SK-N-SH (cell line): ENCODE measurements around the gene MEGF6. TPM values are rescaled to one million over a fixed set of nuclear protein-coding genes. Genes with fewer than 3 reads are reported as not detected.

Experiments
- CTCF ChIA-PET: fragments of 300-600, 350-600 bp; formaldehyde crosslinking; extraction: SDS; loops from one replicate; lab custom pipeline; 2021; lab: Yijun Ruan, JAX
- POLR2A ChIA-PET: fragments of 350-600 bp; sonication (Branson Sonifier 250); formaldehyde crosslinking; extraction: SDS; loops from one replicate; lab custom pipeline; 2020; ENCODE audit warnings: antibody characterized with exemption, inconsistent platforms; lab: Yijun Ruan, JAX
- DNase-seq: peaks from one replicate; pipeline ENCODE4 v3.0.0; 2012
- H2AFZ ChIP-seq: fragments of 200-600 bp; sonication (generic); 2 replicates; pipeline ENCODE4 v1.8.1; 2016; ENCODE audit warnings: antibody characterized with exemption, mild to moderate bottlenecking, low read depth
- H3F3A ChIP-seq: fragments of 200-600 bp; sonication (generic); replicated peaks from 2 replicates; pipeline ENCODE3; 2016; ENCODE audit warnings: antibody characterized with exemption, mild to moderate bottlenecking; ENCODE audit not compliant: insufficient read depth
- H3K27ac ChIP-seq, 2 experiments: fragments of 200-500 bp in 1 of 2; fragments of 200-600 bp in 1 of 2; sonication (Bioruptor generic) in 1 of 2; sonication (generic), shearing (Covaris generic) in 1 of 2; 2 replicates each; pipeline versions ENCODE4 v1.5.1 to v1.6.1; 2014 to 2016; ENCODE audit warnings: low read depth in 2 of 2, inconsistent platforms in 1 of 2, low read length in 1 of 2, mild to moderate bottlenecking in 1 of 2, mixed read lengths in 1 of 2
- H3K27me3 ChIP-seq: fragments of 200-600 bp; sonication (generic), shearing (Covaris generic); 2 replicates; pipeline ENCODE4 v1.6.1; 2016; ENCODE audit warnings: mixed run types; ENCODE audit not compliant: insufficient read depth
- H3K36me3 ChIP-seq, 2 experiments: fragments of 200-500 bp in 1 of 2; fragments of 200-600 bp in 1 of 2; sonication (Bioruptor generic) in 1 of 2; sonication (generic) in 1 of 2; replicated peaks in 1 of 2; 2 replicates each; pipeline versions ENCODE3 to v1.5.1; 2014 to 2016; ENCODE audit warnings: low read length in 1 of 2, mild to moderate bottlenecking in 1 of 2; ENCODE audit not compliant: insufficient read depth in 2 of 2, control insufficient read depth in 1 of 2
- H3K4me1 ChIP-seq, 2 experiments: fragments of 200-500 bp in 1 of 2; fragments of 200-600 bp in 1 of 2; sonication (Bioruptor generic) in 1 of 2; sonication (generic), shearing (Covaris generic) in 1 of 2; 2 replicates each; pipeline versions ENCODE4 v1.5.1 to v1.6.1; 2014 to 2016; ENCODE audit warnings: low read depth in 1 of 2, low read length in 1 of 2, mixed run types in 1 of 2; ENCODE audit not compliant: insufficient read depth in 2 of 2, control insufficient read depth in 1 of 2
- H3K4me2 ChIP-seq: fragments of 200-600 bp; sonication (generic), shearing (Covaris generic); 2 replicates; pipeline ENCODE4 v1.6.1; 2017; ENCODE audit warnings: mixed run types
- H3K4me3 ChIP-seq, 2 experiments: fragments of 200-500 bp in 1 of 2; fragments of 200-600 bp in 1 of 2; sonication (Bioruptor generic) in 1 of 2; sonication (generic), shearing (Covaris generic) in 1 of 2; 2 replicates each; pipeline versions ENCODE4 v1.5.1 to v1.8.1; 2014 to 2016; ENCODE audit warnings: low read depth in 2 of 2, inconsistent platforms in 1 of 2, low read length in 1 of 2, mild to moderate bottlenecking in 1 of 2, mixed read lengths in 1 of 2, moderate library complexity in 1 of 2
- H3K79me2 ChIP-seq: fragments of 200-600 bp; sonication (generic); 2 replicates; pipeline ENCODE4 v1.8.1; 2017; ENCODE audit warnings: mild to moderate bottlenecking; ENCODE audit not compliant: insufficient read depth
- H3K9ac ChIP-seq: fragments of 200-600 bp; sonication (generic); 2 replicates; pipeline ENCODE4 v1.6.1; 2017; ENCODE audit warnings: mixed run types
- H3K9me2 ChIP-seq: fragments of 200-600 bp; sonication (generic); 2 replicates; pipeline ENCODE4 v1.6.1; 2017; ENCODE audit warnings: mixed run types
- H3K9me3 ChIP-seq: fragments of 200-600 bp; sonication (generic); 2 replicates; pipeline ENCODE4 v1.6.1; 2017; ENCODE audit warnings: mixed run types, mild to moderate bottlenecking, moderate library complexity
- H4K20me1 ChIP-seq: fragments of 200-600 bp; sonication (generic); 2 replicates; pipeline ENCODE4 v1.6.1; 2017; ENCODE audit warnings: mild to moderate bottlenecking, mixed run types; ENCODE audit not compliant: insufficient read depth
- CHD2 ChIP-seq: fragments of 150-350 bp; IDR thresholded peaks from 2 replicates; pipeline ENCODE4 v1.6.1; 2018; ENCODE audit warnings: low read length; ENCODE audit not compliant: partially characterized antibody
- ELF1 ChIP-seq: IDR thresholded peaks from 2 replicates; pipeline ENCODE4 v1.4.0; 2012
- FOXJ3 ChIP-seq: sonication (generic); formaldehyde crosslinking; IDR thresholded peaks from 2 replicates; pipeline ENCODE4 v1.5.1; 2020; ENCODE audit warnings: mild to moderate bottlenecking, missing genetic modification reagents
- FOXM1 ChIP-seq: IDR thresholded peaks from 2 replicates; pipeline ENCODE4 v1.4.0; 2012; ENCODE audit warnings: low read depth, mild to moderate bottlenecking
- GABPA ChIP-seq: IDR thresholded peaks from 2 replicates; pipeline ENCODE4 v1.4.0; 2012; ENCODE audit warnings: low read depth, mild to moderate bottlenecking
- MEF2A ChIP-seq: IDR thresholded peaks from 2 replicates; pipeline ENCODE4 v1.4.0; 2012; ENCODE audit warnings: low read depth, borderline replicate concordance
- PBX3 ChIP-seq: IDR thresholded peaks from 2 replicates; pipeline ENCODE4; 2012
- POLR2AphosphoS5 ChIP-seq: IDR thresholded peaks from 2 replicates; pipeline ENCODE4 v1.6.1; 2012; ENCODE audit warnings: low read depth, low read length
- RCOR1 ChIP-seq: fragments of 150-350 bp; IDR thresholded peaks from 2 replicates; pipeline ENCODE4 v1.6.1; 2017; ENCODE audit warnings: antibody characterized with exemption, low read length
- RFX5 ChIP-seq: IDR thresholded peaks from 2 replicates; pipeline ENCODE4 v1.6.1; 2012; ENCODE audit warnings: mild to moderate bottlenecking, improper control_type of control experiment, low read length
- SIN3A ChIP-seq: IDR thresholded peaks from 2 replicates; pipeline ENCODE4 v1.6.1; 2012; ENCODE audit warnings: low read depth, mild to moderate bottlenecking, low read length, moderate library complexity, borderline replicate concordance
- TEAD4 ChIP-seq: IDR thresholded peaks from 2 replicates; pipeline ENCODE4 v1.4.0; 2012; ENCODE audit warnings: mild to moderate bottlenecking, borderline replicate concordance; ENCODE audit not compliant: insufficient read depth
- WGBS: methylation state at CpG from one replicate; pipeline ENCODE4 v1.1.6; 2017; ENCODE audit warnings: low lambda C conversion rate; 5-methylcytosine and 5-hydroxymethylcytosine counted together
- polyA plus RNA-seq, 3 experiments: library from polyadenylated mRNA; depleted of rRNA; stranded (reverse); fragments of >200 nt; gene quantifications; 2 replicates each; pipeline ENCODE4 v1.2.3, GENCODE V29; 2012
- TF ChIP-seq, protein P1 (sequence below): IDR thresholded peaks from 2 replicates; pipeline ENCODE4 v1.4.0; 2012; ENCODE audit warnings: low read depth
- TF ChIP-seq, protein P2 (sequence below): fragments of 150-350 bp; IDR thresholded peaks from 2 replicates; pipeline ENCODE4 v1.6.1; 2017; ENCODE audit warnings: antibody characterized with exemption, low read length, low read depth, borderline replicate concordance
- TF ChIP-seq, protein P3 (sequence below): IDR thresholded peaks from 2 replicates; pipeline ENCODE4 v1.4.0; 2012; ENCODE audit warnings: low read depth, borderline replicate concordance

Gene MEGF6
- polyA plus RNA-seq, 1 of the 3 experiments (the other 2 are of a cell fraction): 7.6 TPM

DNA sequence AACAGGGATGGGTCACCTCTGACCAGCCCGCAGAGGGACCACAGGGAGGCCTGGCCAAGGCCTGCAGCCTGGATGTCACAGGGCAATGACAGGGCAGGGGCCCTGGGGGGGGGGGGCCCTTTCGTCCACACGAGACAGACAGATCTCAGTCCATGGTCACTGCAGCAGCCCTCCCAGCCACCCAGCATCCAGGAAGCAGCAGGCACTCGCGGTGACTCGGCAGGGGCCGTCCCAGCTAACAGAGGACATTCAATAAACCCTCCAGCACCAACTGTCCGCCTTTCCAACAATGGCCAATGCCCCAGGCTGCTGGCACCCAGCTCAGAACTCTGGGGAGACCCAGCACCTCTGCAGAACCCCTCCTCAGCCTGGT is 32.9 kb downstream of the MEGF6 start:
- 31% methylated on average over 2 of the region's 8 CpGs for WGBS
- H3K27ac ChIP-seq: no peak overlapping the region; a peak in 1 of 4 replicates
- no peak for TF ChIP-seq SIN3A
- TF ChIP-seq PBX3: no peak
- TF ChIP-seq, protein P1, sequence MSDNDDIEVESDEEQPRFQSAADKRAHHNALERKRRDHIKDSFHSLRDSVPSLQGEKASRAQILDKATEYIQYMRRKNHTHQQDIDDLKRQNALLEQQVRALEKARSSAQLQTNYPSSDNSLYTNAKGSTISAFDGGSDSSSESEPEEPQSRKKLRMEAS: no peak
- TF ChIP-seq POLR2AphosphoS5: no peak
- TF ChIP-seq MEF2A: no peak
- TF ChIP-seq GABPA: no peak
- no peak for TF ChIP-seq RCOR1
- TF ChIP-seq, protein P2, sequence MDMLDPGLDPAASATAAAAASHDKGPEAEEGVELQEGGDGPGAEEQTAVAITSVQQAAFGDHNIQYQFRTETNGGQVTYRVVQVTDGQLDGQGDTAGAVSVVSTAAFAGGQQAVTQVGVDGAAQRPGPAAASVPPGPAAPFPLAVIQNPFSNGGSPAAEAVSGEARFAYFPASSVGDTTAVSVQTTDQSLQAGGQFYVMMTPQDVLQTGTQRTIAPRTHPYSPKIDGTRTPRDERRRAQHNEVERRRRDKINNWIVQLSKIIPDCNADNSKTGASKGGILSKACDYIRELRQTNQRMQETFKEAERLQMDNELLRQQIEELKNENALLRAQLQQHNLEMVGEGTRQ: no peak
- no peak for TF ChIP-seq FOXM1
- TF ChIP-seq ELF1: no peak
- TF ChIP-seq RFX5: no peak
- TF ChIP-seq, protein P3, sequence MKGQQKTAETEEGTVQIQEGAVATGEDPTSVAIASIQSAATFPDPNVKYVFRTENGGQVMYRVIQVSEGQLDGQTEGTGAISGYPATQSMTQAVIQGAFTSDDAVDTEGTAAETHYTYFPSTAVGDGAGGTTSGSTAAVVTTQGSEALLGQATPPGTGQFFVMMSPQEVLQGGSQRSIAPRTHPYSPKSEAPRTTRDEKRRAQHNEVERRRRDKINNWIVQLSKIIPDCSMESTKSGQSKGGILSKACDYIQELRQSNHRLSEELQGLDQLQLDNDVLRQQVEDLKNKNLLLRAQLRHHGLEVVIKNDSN: no peak
- no peaks in the 10 kb centered on the region for H4K20me1 ChIP-seq
- H3K9me2 ChIP-seq: no peaks in the 10 kb centered on the region
- H3F3A ChIP-seq: no peaks in the 10 kb centered on the region
- H3K4me3 ChIP-seq: no peak overlapping the region
- H2AFZ ChIP-seq: no peak overlapping the region
- no peak overlapping the region for H3K4me2 ChIP-seq
- H3K79me2 ChIP-seq: no peaks in the 10 kb centered on the region
- ChIA-PET POLR2A (interaction anchor here (0.7 kb wide), 1 partner anchor 294 kb away, joined by 3 read pairs; no protein-coding TSS in a partner anchor), CTCF (interaction anchor here (0.9 to 3.9 kb wide), 4 partner anchors 42 to 125 kb away, joined by 3 to 24 read pairs (median 11); no protein-coding TSS in a partner anchor)
- H3K4me1 ChIP-seq: peaks cover 0 to 57% of the 10 kb centered on the region in 2 experiments; a peak in 1 of 4 replicates
- no peaks in the 10 kb centered on the region for H3K9me3 ChIP-seq
- no peak for DNase-seq
- H3K9ac ChIP-seq: no peak overlapping the region
- H3K27me3 ChIP-seq: no peaks in the 10 kb centered on the region
- no peaks in the 10 kb centered on the region for H3K36me3 ChIP-seq

- Histone ChIP-seq H3K27me3 (no peaks in the 10 kb centered on the region), H2AFZ (no peak overlapping the region), H3K36me3 (no peaks in the 10 kb centered on the region), H3K9me3 (no peaks in the 10 kb centered on the region), H3K79me2 (no peaks in the 10 kb centered on the region), H3F3A (no peaks in the 10 kb centered on the region), H3K4me1 (peaks cover 0 to 62% of the 10 kb centered on the region in 2 experiments; a peak in 1 of 4 replicates), H3K9me2 (no peaks in the 10 kb centered on the region), H4K20me1 (no peaks in the 10 kb centered on the region), H3K4me3 (no peak overlapping the region), H3K9ac (no peak overlapping the region), H3K4me2 (no peak overlapping the region), H3K27ac (peak overlapping the region in 1 of 2 experiments; percentile 82; a peak in 1 of 4 replicates)
- TF ChIP-seq RFX5: no peak
- no peak for TF ChIP-seq RCOR1
- TF ChIP-seq, protein P1: no peak
- TF ChIP-seq TEAD4: no peak
- no peak for TF ChIP-seq MEF2A
- TF ChIP-seq GABPA: no peak
- no peak for TF ChIP-seq ELF1
- TF ChIP-seq CHD2: no peak
- TF ChIP-seq FOXJ3 (CRISPR knock-in tag): no peak
- 94% methylated on average over 6 of the region's 27 CpGs for WGBS
- ChIA-PET CTCF (interaction anchor here (0.9 to 3.9 kb wide), 11 partner anchors 10 to 125 kb away, joined by 3 to 24 read pairs (median 5); no protein-coding TSS in a partner anchor), POLR2A (interaction anchor here (0.6 to 0.7 kb wide), 2 partner anchors 48 to 294 kb away, joined by 3 to 4 read pairs; no protein-coding TSS in a partner anchor)
- DNase-seq: no peak
Observed at GRCh38 chr1:3577711-3578432, 33.4 kb downstream of the MEGF6 start.
